HepG2 (cell line): ENCODE measurements around the gene NARF. TPM values are rescaled to one million over a fixed set of nuclear protein-coding genes. Genes with fewer than 3 reads are reported as not detected.
A peak's percentile ranks its signal among the peaks of the same experiment; 100 is the strongest.

Experiments used
- ATF7-NPFF ChIP-seq: sonication (generic); formaldehyde crosslinking; IDR thresholded peaks from 2 replicates; pipeline ENCODE4 v1.8.1; 2023; ENCODE audit warnings: mild to moderate bottlenecking, low read depth, missing genetic modification reagents, moderate library complexity
- BORCS8-MEF2B ChIP-seq: sonication (generic); formaldehyde crosslinking; IDR thresholded peaks from 2 replicates; pipeline ENCODE4 v1.8.0; 2022; ENCODE audit warnings: mild to moderate bottlenecking, missing genetic modification reagents
- MBD4 ChIP-seq: IDR thresholded peaks from 2 replicates; pipeline ENCODE4 v1.6.1; 2012; ENCODE audit warnings: low read length, inconsistent platforms, borderline replicate concordance
- MZF1 ChIP-seq: sonication (generic); formaldehyde crosslinking; IDR thresholded peaks from 2 replicates; pipeline ENCODE4 v1.8.1; 2023; ENCODE audit warnings: mild to moderate bottlenecking, missing genetic modification reagents, borderline replicate concordance
- NCOA5 ChIP-seq: sonication (generic); formaldehyde crosslinking; IDR thresholded peaks from 2 replicates; pipeline ENCODE4 v1.4.0; 2020; ENCODE audit warnings: missing genetic modification reagents
- NFATC3 ChIP-seq: sonication (generic); formaldehyde crosslinking; IDR thresholded peaks from 2 replicates; pipeline ENCODE4 v1.5.1; 2020; ENCODE audit warnings: mild to moderate bottlenecking, missing genetic modification reagents
- PCBP2 ChIP-seq: fragments of 200-400 bp; formaldehyde crosslinking; optimal IDR thresholded peaks from 2 replicates; pipeline ENCODE3; 2018; ENCODE audit warnings: low read length, low read depth; ENCODE audit not compliant: poor library complexity, severe bottlenecking
- ZFP41 ChIP-seq: sonication (generic); formaldehyde crosslinking; IDR thresholded peaks from 2 replicates; pipeline ENCODE4 v1.4.0; 2020; ENCODE audit warnings: mild to moderate bottlenecking, missing genetic modification reagents, borderline replicate concordance
- ZNF615 ChIP-seq: sonication (generic); formaldehyde crosslinking; IDR thresholded peaks from 2 replicates; pipeline ENCODE4 v1.5.0; 2020; ENCODE audit warnings: mild to moderate bottlenecking, missing genetic modification reagents, borderline replicate concordance
- ZNF678 ChIP-seq: sonication (generic); formaldehyde crosslinking; IDR thresholded peaks from 2 replicates; pipeline ENCODE4 v1.4.0; 2020; ENCODE audit warnings: mild to moderate bottlenecking, missing genetic modification reagents
- ZNF703 ChIP-seq: sonication (generic); formaldehyde crosslinking; IDR thresholded peaks from 2 replicates; pipeline ENCODE4 v1.5.1; 2020; ENCODE audit warnings: missing genetic modification reagents, mild to moderate bottlenecking, moderate library complexity, borderline replicate concordance
- polyA plus RNA-seq, 8 experiments: library from polyadenylated mRNA; depleted of rRNA in 3 of 8; stranded (reverse) in 7 of 8; unstranded in 1 of 8; fragments of >200 nt; fragmentation: Illumina TruSeq in 4 of 8; extraction: Trizol in 4 of 8; gene quantifications; 2 replicates each; pipeline versions ENCODE4 v1.2.1 to v1.2.3, GENCODE V29; 2011 to 2016; ENCODE audit warnings: low read depth in 4 of 8, missing spikeins in 1 of 8, mixed read lengths in 1 of 8; ENCODE audit not compliant: insufficient read depth in 1 of 8
- total RNA-seq, 5 experiments: library from RNA; depleted of rRNA; stranded (reverse); fragments of >200 nt; fragmentation: Illumina TruSeq; extraction: Trizol; gene quantifications; 2 replicates each; pipeline ENCODE4 v1.2.3, GENCODE V29; 2016; ENCODE audit warnings: low read depth in 1 of 5
- TF ChIP-seq, protein P1 (sequence below): sonication (generic); formaldehyde crosslinking; IDR thresholded peaks from 2 replicates; pipeline ENCODE4 v1.4.0; 2020; ENCODE audit warnings: missing genetic modification reagents, borderline replicate concordance
- TF ChIP-seq, protein P2 (sequence below): sonication (generic); formaldehyde crosslinking; IDR thresholded peaks from 2 replicates; pipeline ENCODE4 v1.5.0; 2020; ENCODE audit warnings: mild to moderate bottlenecking, missing genetic modification reagents

Gene NARF
- total and polyA plus RNA-seq, 2 of the 13 experiments (the other 11 are each of a cell fraction or from before 2014, with no cell fraction given): 61.1 to 144 TPM

DNA sequence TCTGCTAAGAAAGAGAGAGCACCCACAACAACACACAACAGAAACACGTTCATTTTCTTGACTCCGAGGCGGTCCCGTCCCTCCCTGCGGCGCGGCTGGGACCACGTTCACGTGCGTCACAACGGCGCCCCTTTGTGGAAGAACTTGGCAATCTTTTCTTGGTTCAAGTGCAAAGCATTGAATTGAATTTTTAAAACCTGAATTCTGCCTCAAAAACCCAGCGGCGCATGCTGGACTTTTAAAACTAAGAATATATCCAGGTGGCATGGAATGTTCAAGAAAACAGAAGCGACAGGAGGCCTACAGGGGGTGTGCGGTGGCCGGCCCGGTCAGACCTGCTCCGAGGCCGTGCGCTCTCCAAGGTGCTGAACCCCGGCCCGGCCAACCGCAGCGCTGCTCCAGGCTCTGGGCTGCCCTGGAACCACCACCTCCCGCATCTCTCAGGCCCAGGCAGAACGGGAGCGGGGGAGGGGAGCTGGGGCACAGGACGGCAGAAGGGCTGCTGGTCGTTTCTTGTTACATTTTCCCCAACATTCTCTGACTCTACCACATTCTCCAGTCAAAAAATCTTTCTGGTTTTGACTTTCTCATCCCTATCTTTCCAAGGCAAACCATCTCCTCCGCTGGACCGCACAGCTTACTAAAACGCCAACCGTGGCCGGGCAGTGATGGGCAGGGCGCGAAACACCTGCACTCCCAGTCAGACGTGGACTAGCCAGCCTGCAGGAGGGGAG, 43.8 kb upstream of the NARF start (continued):
- peak; percentile 55; the same call in 1 of the 2 replicates for TF ChIP-seq ZNF678 (CRISPR knock-in tag)
- TF ChIP-seq ZNF703 (CRISPR knock-in tag): peak; percentile 61; the same call in 1 of the 2 replicates
- TF ChIP-seq NFATC3 (CRISPR knock-in tag): peak; percentile 92; the same call in 1 of the 2 replicates
- peak; percentile 95 for TF ChIP-seq ATF7-NPFF (CRISPR knock-in tag)
- no peak for TF ChIP-seq PCBP2
- peak; percentile 99 for TF ChIP-seq BORCS8-MEF2B
- TF ChIP-seq, protein P1, sequence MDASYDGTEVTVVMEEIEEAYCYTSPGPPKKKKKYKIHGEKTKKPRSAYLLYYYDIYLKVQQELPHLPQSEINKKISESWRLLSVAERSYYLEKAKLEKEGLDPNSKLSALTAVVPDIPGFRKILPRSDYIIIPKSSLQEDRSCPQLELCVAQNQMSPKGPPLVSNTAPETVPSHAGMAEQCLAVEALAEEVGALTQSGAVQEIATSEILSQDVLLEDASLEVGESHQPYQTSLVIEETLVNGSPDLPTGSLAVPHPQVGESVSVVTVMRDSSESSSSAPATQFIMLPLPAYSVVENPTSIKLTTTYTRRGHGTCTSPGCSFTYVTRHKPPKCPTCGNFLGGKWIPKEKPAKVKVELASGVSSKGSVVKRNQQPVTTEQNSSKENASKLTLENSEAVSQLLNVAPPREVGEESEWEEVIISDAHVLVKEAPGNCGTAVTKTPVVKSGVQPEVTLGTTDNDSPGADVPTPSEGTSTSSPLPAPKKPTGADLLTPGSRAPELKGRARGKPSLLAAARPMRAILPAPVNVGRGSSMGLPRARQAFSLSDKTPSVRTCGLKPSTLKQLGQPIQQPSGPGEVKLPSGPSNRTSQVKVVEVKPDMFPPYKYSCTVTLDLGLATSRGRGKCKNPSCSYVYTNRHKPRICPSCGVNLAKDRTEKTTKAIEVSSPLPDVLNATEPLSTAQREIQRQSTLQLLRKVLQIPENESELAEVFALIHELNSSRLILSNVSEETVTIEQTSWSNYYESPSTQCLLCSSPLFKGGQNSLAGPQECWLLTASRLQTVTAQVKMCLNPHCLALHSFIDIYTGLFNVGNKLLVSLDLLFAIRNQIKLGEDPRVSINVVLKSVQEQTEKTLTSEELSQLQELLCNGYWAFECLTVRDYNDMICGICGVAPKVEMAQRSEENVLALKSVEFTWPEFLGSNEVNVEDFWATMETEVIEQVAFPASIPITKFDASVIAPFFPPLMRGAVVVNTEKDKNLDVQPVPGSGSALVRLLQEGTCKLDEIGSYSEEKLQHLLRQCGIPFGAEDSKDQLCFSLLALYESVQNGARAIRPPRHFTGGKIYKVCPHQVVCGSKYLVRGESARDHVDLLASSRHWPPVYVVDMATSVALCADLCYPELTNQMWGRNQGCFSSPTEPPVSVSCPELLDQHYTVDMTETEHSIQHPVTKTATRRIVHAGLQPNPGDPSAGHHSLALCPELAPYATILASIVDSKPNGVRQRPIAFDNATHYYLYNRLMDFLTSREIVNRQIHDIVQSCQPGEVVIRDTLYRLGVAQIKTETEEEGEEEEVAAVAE (CRISPR knock-in tag): peak; percentile 91; the same call in 1 of the 2 replicates
- peak; percentile 84; the same call in 1 of the 2 replicates for TF ChIP-seq ZFP41 (CRISPR knock-in tag)
- no peak for TF ChIP-seq NCOA5 (CRISPR knock-in tag)
- 0 out of 2 replicates have a peak, but pooled peaks have one; percentile 65 for TF ChIP-seq MZF1 (CRISPR knock-in tag)
- TF ChIP-seq ZNF615 (CRISPR knock-in tag): peak; percentile 83; the same call in 1 of the 2 replicates
- no peak for TF ChIP-seq MBD4
- TF ChIP-seq, protein P2, sequence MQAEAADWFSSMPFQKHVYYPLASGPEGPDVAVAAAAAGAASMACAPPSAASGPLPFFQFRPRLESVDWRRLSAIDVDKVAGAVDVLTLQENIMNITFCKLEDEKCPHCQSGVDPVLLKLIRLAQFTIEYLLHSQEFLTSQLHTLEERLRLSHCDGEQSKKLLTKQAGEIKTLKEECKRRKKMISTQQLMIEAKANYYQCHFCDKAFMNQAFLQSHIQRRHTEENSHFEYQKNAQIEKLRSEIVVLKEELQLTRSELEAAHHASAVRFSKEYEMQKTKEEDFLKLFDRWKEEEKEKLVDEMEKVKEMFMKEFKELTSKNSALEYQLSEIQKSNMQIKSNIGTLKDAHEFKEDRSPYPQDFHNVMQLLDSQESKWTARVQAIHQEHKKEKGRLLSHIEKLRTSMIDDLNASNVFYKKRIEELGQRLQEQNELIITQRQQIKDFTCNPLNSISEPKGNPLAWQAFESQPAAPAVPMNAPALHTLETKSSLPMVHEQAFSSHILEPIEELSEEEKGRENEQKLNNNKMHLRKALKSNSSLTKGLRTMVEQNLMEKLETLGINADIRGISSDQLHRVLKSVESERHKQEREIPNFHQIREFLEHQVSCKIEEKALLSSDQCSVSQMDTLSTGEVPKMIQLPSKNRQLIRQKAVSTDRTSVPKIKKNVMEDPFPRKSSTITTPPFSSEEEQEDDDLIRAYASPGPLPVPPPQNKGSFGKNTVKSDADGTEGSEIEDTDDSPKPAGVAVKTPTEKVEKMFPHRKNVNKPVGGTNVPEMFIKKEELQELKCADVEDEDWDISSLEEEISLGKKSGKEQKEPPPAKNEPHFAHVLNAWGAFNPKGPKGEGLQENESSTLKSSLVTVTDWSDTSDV (CRISPR knock-in tag): no peak
